ENCODE data around the gene USP53. TPM values are rescaled to one million over a fixed set of nuclear protein-coding genes. Genes with fewer than 3 reads are reported as not detected.
"Not testable (repeated sequence)": the region's sequence is repeated elsewhere in the genome, so short reads cannot be mapped to it uniquely, and the experiment has no call there.

Gene USP53
- total RNA-seq, 1 donor from 2014 or later, result 32.3 TPM

GRCh38 chr4:119172223-119172622 is 40.3 kb upstream of the USP53 start:
- no peak for DNase-seq (ENCODE audit: low read depth)
- Mint-ChIP-seq H3K4me1 (ENCODE audit: low read depth, unreplicated experiment) (no peaks in the 10 kb centered on the region), H3K9me3 (ENCODE audit: unreplicated experiment) (peaks cover 7% of the 10 kb centered on the region), H3K36me3 (ENCODE audit: low read depth, unreplicated experiment) (no peaks in the 10 kb centered on the region), H3K4me3 (ENCODE audit: unreplicated experiment) (no peak overlapping the region), H3K27ac (ENCODE audit: unreplicated experiment) (no peak overlapping the region), H3K27me3 (ENCODE audit: low read depth, unreplicated experiment) (no peaks in the 10 kb centered on the region)
- no peaks in the 10 kb centered on the region for H3K4me1 ChIP-seq (ENCODE audit: insufficient read depth, low read length)
- H3K79me2 ChIP-seq (ENCODE audit: insufficient read depth, low read length), result no peaks in the 10 kb centered on the region
- H3K4me3 ChIP-seq (ENCODE audit: insufficient read depth, low read depth, low read length), result no peak overlapping the region
- H2AFZ ChIP-seq (ENCODE audit: low read depth, low read length), result peak overlapping the region; percentile 21
- TF ChIP-seq EZH2 (IDR thresholded peaks at IDR 0.05; ENCODE audit: insufficient read depth, low read length), result no peak
- no peak for TF ChIP-seq CTCF (IDR thresholded peaks at IDR 0.05; ENCODE audit: insufficient read depth, low read depth, low read length)
- H3K4me2 ChIP-seq (ENCODE audit: low read length), result no peak overlapping the region
- H3K9ac ChIP-seq (ENCODE audit: low read length), result no peak overlapping the region
- no peak overlapping the region for H3K27ac ChIP-seq (ENCODE audit: low read depth, low read length)
- no peaks in the 10 kb centered on the region for H4K20me1 ChIP-seq (ENCODE audit: insufficient read depth, low read length)
- H3K36me3 ChIP-seq (ENCODE audit: insufficient read depth, low read length), result no peaks in the 10 kb centered on the region
- no peaks in the 10 kb centered on the region for H3K9me3 ChIP-seq (ENCODE audit: insufficient read depth, low read depth, low read length)
- no peak for FAIRE-seq
- no peaks in the 10 kb centered on the region for H3K27me3 ChIP-seq (ENCODE audit: insufficient read depth, low read length)

GRCh38 chr4:119173729-119174361 is 38.7 kb upstream of the USP53 start:
- not testable (repeated sequence) for H3K4me2 ChIP-seq (ENCODE audit: low read length); H3K4me3 Mint-ChIP-seq (ENCODE audit: unreplicated experiment); H3K4me1 ChIP-seq (ENCODE audit: insufficient read depth, low read length); H3K9ac ChIP-seq (ENCODE audit: low read length); H3K36me3 ChIP-seq (ENCODE audit: insufficient read depth, low read length); H3K27ac ChIP-seq (ENCODE audit: low read depth, low read length); H3K79me2 ChIP-seq (ENCODE audit: insufficient read depth, low read length); H3K27me3 Mint-ChIP-seq (ENCODE audit: low read depth, unreplicated experiment); H3K27me3 ChIP-seq (ENCODE audit: insufficient read depth, low read length); H2AFZ ChIP-seq (ENCODE audit: low read depth, low read length); DNase-seq (ENCODE audit: low read depth); H3K4me1 Mint-ChIP-seq (ENCODE audit: low read depth, unreplicated experiment); H3K36me3 Mint-ChIP-seq (ENCODE audit: low read depth, unreplicated experiment); H3K9me3 Mint-ChIP-seq (ENCODE audit: unreplicated experiment); FAIRE-seq; H3K27ac Mint-ChIP-seq (ENCODE audit: unreplicated experiment); H3K9me3 ChIP-seq (ENCODE audit: insufficient read depth, low read depth, low read length); H3K4me3 ChIP-seq (ENCODE audit: insufficient read depth, low read depth, low read length); H4K20me1 ChIP-seq (ENCODE audit: insufficient read depth, low read length)

GRCh38 chr4:119179011-119179410 is 33.5 kb upstream of the USP53 start:
- DNase-seq (ENCODE audit: low read depth) (no peak), FAIRE-seq (no peak)
- Histone ChIP-seq H3K9me3 (ENCODE audit: insufficient read depth, low read depth, low read length) (no peaks in the 10 kb centered on the region), H4K20me1 (ENCODE audit: insufficient read depth, low read length) (no peaks in the 10 kb centered on the region), H3K27me3 (ENCODE audit: insufficient read depth, low read length) (no peaks in the 10 kb centered on the region), H3K4me1 (ENCODE audit: insufficient read depth, low read length) (no peaks in the 10 kb centered on the region), H3K27ac (ENCODE audit: low read depth, low read length) (no peak overlapping the region), H3K9ac (ENCODE audit: low read length) (no peak overlapping the region), H2AFZ (ENCODE audit: low read depth, low read length) (no peak overlapping the region), H3K4me2 (ENCODE audit: low read length) (no peak overlapping the region), H3K4me3 (ENCODE audit: insufficient read depth, low read depth, low read length) (no peak overlapping the region), H3K36me3 (ENCODE audit: insufficient read depth, low read length) (no peaks in the 10 kb centered on the region), H3K79me2 (ENCODE audit: insufficient read depth, low read length) (no peaks in the 10 kb centered on the region)
- H3K36me3 Mint-ChIP-seq (ENCODE audit: low read depth, unreplicated experiment), result no peaks in the 10 kb centered on the region
- TF ChIP-seq CTCF (IDR thresholded peaks at IDR 0.05; ENCODE audit: insufficient read depth, low read depth, low read length) (no peak), EZH2 (IDR thresholded peaks at IDR 0.05; ENCODE audit: insufficient read depth, low read length) (no peak)
- H3K9me3 Mint-ChIP-seq (ENCODE audit: unreplicated experiment), result peaks cover 3% of the 10 kb centered on the region
- no peaks in the 10 kb centered on the region for H3K27me3 Mint-ChIP-seq (ENCODE audit: low read depth, unreplicated experiment)
- H3K27ac Mint-ChIP-seq (ENCODE audit: unreplicated experiment), result no peak overlapping the region
- H3K4me1 Mint-ChIP-seq (ENCODE audit: low read depth, unreplicated experiment), result no peaks in the 10 kb centered on the region
- no peak overlapping the region for H3K4me3 Mint-ChIP-seq (ENCODE audit: unreplicated experiment)
